Measurements from ENCODE around the gene MYO10. TPM values are rescaled to one million over a fixed set of nuclear protein-coding genes. Genes with fewer than 3 reads are reported as not detected.

The MYO10 gene
- total RNA-seq, 2 experiments from 2014 or later: not detected

DNA sequence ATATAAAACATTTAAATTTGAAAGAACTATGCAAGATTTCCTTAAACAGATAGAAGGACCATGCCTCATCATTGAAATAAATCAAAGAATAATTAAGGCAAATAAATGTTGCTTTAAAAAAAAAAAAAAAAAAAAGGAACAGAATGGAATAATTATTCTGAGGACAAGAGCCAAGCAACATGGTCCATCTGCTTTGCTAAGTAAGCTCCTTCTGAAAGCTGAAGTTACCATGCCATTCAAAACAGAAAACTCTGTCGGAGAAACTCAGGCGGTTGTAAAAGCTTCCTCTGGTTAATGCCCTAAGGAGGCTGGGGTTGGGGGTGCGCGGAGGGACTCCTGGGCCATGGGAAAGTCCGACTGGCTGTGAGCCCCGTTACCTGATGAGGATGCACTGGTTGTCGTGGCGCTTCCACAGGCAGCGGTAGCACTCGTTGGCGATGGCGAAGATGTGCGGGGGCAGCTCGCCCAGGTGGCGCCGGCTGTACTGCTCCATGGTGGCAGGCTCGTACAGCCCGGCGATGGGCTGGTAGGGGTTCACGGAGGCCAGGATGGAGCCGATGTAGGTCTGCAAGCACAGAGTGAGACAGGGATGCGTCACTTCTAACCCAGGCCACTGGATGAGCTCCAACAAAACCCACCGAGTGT is 141.7 kb downstream of the MYO10 start:
- Histone ChIP-seq H3K27ac (ENCODE audit: low read depth in 1 of 2, low read length in 2 of 2) (no peak overlapping the region), H3K9me3 (ENCODE audit: control insufficient read depth in 1 of 2, insufficient read depth in 1 of 2, low read length in 2 of 2) (no peaks in the 10 kb centered on the region), H3K36me3 (ENCODE audit: insufficient read depth, low read length) (no peaks in the 10 kb centered on the region), H3K4me3 (ENCODE audit: low read length) (no peak overlapping the region), H3K27me3 (ENCODE audit: control insufficient read depth in 1 of 2, insufficient read depth in 2 of 2, low read length in 2 of 2) (no peaks in the 10 kb centered on the region), H3K4me1 (ENCODE audit: insufficient read depth, low read length) (no peaks in the 10 kb centered on the region)
- ATAC-seq (ENCODE audit: poor library complexity): no peak
- no peaks in the 10 kb centered on the region for H3K36me3 Mint-ChIP-seq (ENCODE audit: low read depth)
- intact Hi-C loops (cut with DNase I, micrococcal nuclease): loop anchor here in 1 of 2 experiments (10.0 kb wide), 1 partner anchor 1520 kb away; no protein-coding TSS in a partner anchor
- no peak overlapping the region for H3K4me3 Mint-ChIP-seq
- peaks cover 8% of the 10 kb centered on the region for H3K4me1 Mint-ChIP-seq (ENCODE audit: low read depth)
- TF ChIP-seq, protein P1, sequence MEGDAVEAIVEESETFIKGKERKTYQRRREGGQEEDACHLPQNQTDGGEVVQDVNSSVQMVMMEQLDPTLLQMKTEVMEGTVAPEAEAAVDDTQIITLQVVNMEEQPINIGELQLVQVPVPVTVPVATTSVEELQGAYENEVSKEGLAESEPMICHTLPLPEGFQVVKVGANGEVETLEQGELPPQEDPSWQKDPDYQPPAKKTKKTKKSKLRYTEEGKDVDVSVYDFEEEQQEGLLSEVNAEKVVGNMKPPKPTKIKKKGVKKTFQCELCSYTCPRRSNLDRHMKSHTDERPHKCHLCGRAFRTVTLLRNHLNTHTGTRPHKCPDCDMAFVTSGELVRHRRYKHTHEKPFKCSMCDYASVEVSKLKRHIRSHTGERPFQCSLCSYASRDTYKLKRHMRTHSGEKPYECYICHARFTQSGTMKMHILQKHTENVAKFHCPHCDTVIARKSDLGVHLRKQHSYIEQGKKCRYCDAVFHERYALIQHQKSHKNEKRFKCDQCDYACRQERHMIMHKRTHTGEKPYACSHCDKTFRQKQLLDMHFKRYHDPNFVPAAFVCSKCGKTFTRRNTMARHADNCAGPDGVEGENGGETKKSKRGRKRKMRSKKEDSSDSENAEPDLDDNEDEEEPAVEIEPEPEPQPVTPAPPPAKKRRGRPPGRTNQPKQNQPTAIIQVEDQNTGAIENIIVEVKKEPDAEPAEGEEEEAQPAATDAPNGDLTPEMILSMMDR (IDR thresholded peaks at IDR 0.05): no peak
- no peaks in the 10 kb centered on the region for H3K9me3 Mint-ChIP-seq
- no peak for DNase-seq
- ChIA-PET POLR2A (no interaction called here), CTCF (interaction anchor here (1.1 kb wide), 1 partner anchor 14 kb away, joined by 3 read pairs; no protein-coding TSS in a partner anchor)
- no peak overlapping the region for H3K27ac Mint-ChIP-seq
- no peaks in the 10 kb centered on the region for H3K27me3 Mint-ChIP-seq

DNA sequence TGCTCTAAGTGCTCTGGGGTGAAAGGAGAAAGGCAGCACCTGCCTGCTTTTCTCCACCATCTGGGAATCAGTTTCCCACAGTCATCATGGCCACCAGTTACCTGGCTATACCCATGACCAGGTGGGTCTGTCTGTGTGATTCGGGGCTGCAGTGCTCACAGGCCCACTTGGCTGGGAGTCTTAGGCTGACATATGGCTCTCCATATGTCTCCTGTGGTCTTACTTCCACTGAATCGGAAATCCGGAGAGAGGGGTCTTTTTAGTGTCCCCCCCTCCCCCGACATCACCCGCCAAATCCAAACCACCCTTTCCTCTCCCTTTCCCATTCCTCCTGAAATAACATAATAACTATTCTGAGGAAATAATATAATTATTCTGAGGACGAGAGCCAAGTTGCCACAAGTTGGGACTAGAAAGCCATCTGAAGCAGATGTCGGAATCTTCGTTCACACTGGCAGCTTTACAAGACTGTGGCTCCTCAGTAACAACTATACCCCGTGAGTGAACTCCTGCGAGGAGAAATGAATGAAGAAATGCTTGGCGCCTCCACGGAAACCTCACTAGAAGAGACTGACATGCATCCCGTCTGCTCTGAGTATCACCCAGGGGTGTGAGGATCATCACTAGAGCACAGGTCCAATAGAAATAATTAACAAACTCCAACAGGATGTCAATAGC is 143.4 kb downstream of the MYO10 start:
- H3K4me1 ChIP-seq (ENCODE audit: insufficient read depth, low read length): no peaks in the 10 kb centered on the region
- Mint-ChIP-seq H3K9me3 (no peaks in the 10 kb centered on the region), H3K27me3 (no peaks in the 10 kb centered on the region), H3K27ac (no peak overlapping the region), H3K36me3 (ENCODE audit: low read depth) (no peaks in the 10 kb centered on the region), H3K4me3 (no peak overlapping the region), H3K4me1 (ENCODE audit: low read depth) (peaks cover 8% of the 10 kb centered on the region)
- ChIA-PET POLR2A (no interaction called here), CTCF (no interaction called here)
- no peak overlapping the region for H3K4me3 ChIP-seq (ENCODE audit: low read length)
- ATAC-seq (ENCODE audit: poor library complexity): no peak
- no peak for DNase-seq
- H3K9me3 ChIP-seq (ENCODE audit: control insufficient read depth in 1 of 2, insufficient read depth in 1 of 2, low read length in 2 of 2): no peaks in the 10 kb centered on the region
- H3K36me3 ChIP-seq (ENCODE audit: insufficient read depth, low read length): no peaks in the 10 kb centered on the region
- intact Hi-C loops (cut with DNase I, micrococcal nuclease): loop anchor here (2.0 to 10.0 kb wide), 2 partner anchors 396 to 1522 kb away; no protein-coding TSS in a partner anchor
- no peak overlapping the region for H3K27ac ChIP-seq (ENCODE audit: low read depth in 1 of 2, low read length in 2 of 2)
- no peaks in the 10 kb centered on the region for H3K27me3 ChIP-seq (ENCODE audit: control insufficient read depth in 1 of 2, insufficient read depth in 2 of 2, low read length in 2 of 2)
- TF ChIP-seq, protein P1 (IDR thresholded peaks at IDR 0.05): no peak

DNA sequence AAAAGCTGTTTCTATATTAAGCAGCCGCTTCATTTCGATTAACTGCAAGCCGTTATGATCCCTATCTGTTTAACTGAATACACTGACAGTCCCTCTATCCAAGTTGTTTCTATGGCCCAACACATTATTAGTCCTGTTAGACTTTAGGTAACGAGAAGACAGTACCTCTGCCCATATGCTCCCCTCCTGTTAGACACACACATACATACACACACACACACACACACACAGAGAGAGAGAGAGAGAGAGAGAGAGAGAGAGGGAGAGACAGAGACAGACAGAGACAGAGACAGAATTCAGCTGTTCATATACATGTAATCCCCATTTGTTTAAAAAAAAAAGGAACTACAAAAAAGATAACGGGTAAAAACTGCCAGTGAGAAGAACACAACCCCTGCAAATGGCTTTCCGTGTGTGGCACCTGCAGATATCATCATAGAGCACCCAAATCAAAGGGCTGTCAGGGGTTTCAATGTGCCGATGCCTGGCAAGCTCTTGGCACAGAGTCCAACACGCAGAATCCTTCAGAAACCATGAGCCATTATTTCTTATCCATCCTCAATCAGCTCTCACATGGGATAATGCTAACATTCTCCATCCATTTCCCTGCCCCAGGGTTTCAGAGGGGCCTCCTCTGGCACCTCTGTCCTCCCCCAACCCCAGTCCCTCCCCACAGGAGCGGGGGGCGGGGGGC is 144.0 kb downstream of the MYO10 start:
- Mint-ChIP-seq H3K36me3 (ENCODE audit: low read depth) (no peaks in the 10 kb centered on the region), H3K4me3 (no peak overlapping the region), H3K27ac (no peak overlapping the region), H3K9me3 (no peaks in the 10 kb centered on the region), H3K27me3 (no peaks in the 10 kb centered on the region), H3K4me1 (ENCODE audit: low read depth) (peaks cover 8% of the 10 kb centered on the region)
- Histone ChIP-seq H3K4me1 (ENCODE audit: insufficient read depth, low read length) (no peaks in the 10 kb centered on the region), H3K4me3 (ENCODE audit: low read length) (no peak overlapping the region), H3K27ac (ENCODE audit: low read depth in 1 of 2, low read length in 2 of 2) (no peak overlapping the region), H3K9me3 (ENCODE audit: control insufficient read depth in 1 of 2, insufficient read depth in 1 of 2, low read length in 2 of 2) (no peaks in the 10 kb centered on the region), H3K36me3 (ENCODE audit: insufficient read depth, low read length) (no peaks in the 10 kb centered on the region), H3K27me3 (ENCODE audit: control insufficient read depth in 1 of 2, insufficient read depth in 2 of 2, low read length in 2 of 2) (no peaks in the 10 kb centered on the region)
- TF ChIP-seq, protein P1 (IDR thresholded peaks at IDR 0.05): no peak
- DNase-seq: no peak
- ChIA-PET POLR2A (no interaction called here), CTCF (interaction anchor here (1.0 kb wide), 1 partner anchor 12 kb away, joined by 3 read pairs; no protein-coding TSS in a partner anchor)
- no peak for ATAC-seq (ENCODE audit: poor library complexity)
- intact Hi-C loops (cut with DNase I, micrococcal nuclease): loop anchor here (2.0 to 10.0 kb wide), 2 partner anchors 397 to 1523 kb away; no protein-coding TSS in a partner anchor

Measured in CD4-positive, alpha-beta T cell (primary cell).